ENCODE results near the gene RBMS3. TPM values are rescaled to one million over a fixed set of nuclear protein-coding genes. Genes with fewer than 3 reads are reported as not detected.

The RBMS3 gene
- total RNA-seq, 1 experiment from 2014 or later: 7.4 TPM

DNA sequence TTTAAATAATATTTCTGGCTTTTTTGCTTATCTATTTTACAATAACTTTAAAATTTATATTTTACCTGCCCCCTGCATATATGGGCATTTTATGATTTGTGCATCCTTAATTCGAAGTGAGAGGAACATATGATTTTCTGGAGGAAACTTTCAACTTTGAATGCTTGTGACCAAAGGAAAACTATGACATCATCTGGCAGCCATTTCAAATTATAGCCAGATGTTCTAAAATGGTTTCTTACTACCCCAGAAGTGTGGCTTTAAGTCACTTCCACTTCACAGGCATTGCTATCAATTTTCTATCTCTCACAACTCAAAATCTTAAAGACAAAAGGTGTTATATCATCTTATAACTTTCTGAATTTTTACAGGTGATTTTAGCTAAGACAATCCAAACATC lies 508.8 kb downstream of the RBMS3 start:
- Mint-ChIP-seq H3K36me3 (ENCODE audit: insufficient read depth, unreplicated experiment) (peaks cover 4% of the 10 kb centered on the region), H3K9me3 (ENCODE audit: unreplicated experiment) (no peaks in the 10 kb centered on the region), H3K27ac (ENCODE audit: unreplicated experiment) (no peak overlapping the region), H3K4me1 (ENCODE audit: low read depth, unreplicated experiment) (no peaks in the 10 kb centered on the region), H3K27me3 (ENCODE audit: insufficient read depth, unreplicated experiment) (no peaks in the 10 kb centered on the region), H3K4me3 (ENCODE audit: unreplicated experiment) (no peak overlapping the region)
- H3K36me3 ChIP-seq (ENCODE audit: control insufficient read depth, insufficient read depth, low read length): no peaks in the 10 kb centered on the region
- no peak for DNase-seq
- CTCF ChIA-PET: no interaction called here
- no peak for TF ChIP-seq CTCF (IDR thresholded peaks at IDR 0.05; ENCODE audit: insufficient read depth in 1 of 2, low read depth in 1 of 2, low read length in 1 of 2, severe bottlenecking in 1 of 2, unreplicated experiment in 1 of 2)
- H3K4me1 ChIP-seq: no peaks in the 10 kb centered on the region
- no TSS peak for BruUV-seq (replicated peaks)
- intact Hi-C loops (cut with micrococcal nuclease; ENCODE audit: unreplicated experiment): no loop called here
- peaks cover 3% of the 10 kb centered on the region; the same call in 1 of the 2 replicates for H3K9me3 ChIP-seq
- POLR2A ChIA-PET: no interaction called here
- H3K4me3 ChIP-seq (ENCODE audit: low read depth, low read length): no peak overlapping the region
- no peaks in the 10 kb centered on the region for H3K27me3 ChIP-seq (replicated peaks; ENCODE audit: control insufficient read depth, insufficient read depth, low read length)

- Mint-ChIP-seq H3K27ac (ENCODE audit: unreplicated experiment) (no peak overlapping the region), H3K4me1 (ENCODE audit: low read depth, unreplicated experiment) (peaks cover 3% of the 10 kb centered on the region), H3K36me3 (ENCODE audit: insufficient read depth, unreplicated experiment) (no peaks in the 10 kb centered on the region), H3K4me3 (ENCODE audit: unreplicated experiment) (no peak overlapping the region), H3K9me3 (ENCODE audit: unreplicated experiment) (no peaks in the 10 kb centered on the region), H3K27me3 (ENCODE audit: insufficient read depth, unreplicated experiment) (no peaks in the 10 kb centered on the region)
- ChIA-PET POLR2A (no interaction called here), CTCF (no interaction called here)
- Histone ChIP-seq H3K9me3 (no peaks in the 10 kb centered on the region), H3K4me1 (peaks cover 1% of the 10 kb centered on the region), H3K36me3 (ENCODE audit: control insufficient read depth, insufficient read depth, low read length) (no peaks in the 10 kb centered on the region), H3K4me3 (ENCODE audit: low read depth, low read length) (no peak overlapping the region), H3K27me3 (replicated peaks; ENCODE audit: control insufficient read depth, insufficient read depth, low read length) (no peaks in the 10 kb centered on the region)
- TF ChIP-seq CTCF (IDR thresholded peaks at IDR 0.05; ENCODE audit: insufficient read depth in 1 of 2, low read depth in 1 of 2, low read length in 1 of 2, severe bottlenecking in 1 of 2, unreplicated experiment in 1 of 2): no peak
- no peak for DNase-seq
- intact Hi-C loops (cut with micrococcal nuclease; ENCODE audit: unreplicated experiment): no loop called here
- no TSS peak for BruUV-seq (replicated peaks)
Measured at GRCh38 chr3:29796808-29797207, 515.9 kb downstream of the RBMS3 start.

DNA sequence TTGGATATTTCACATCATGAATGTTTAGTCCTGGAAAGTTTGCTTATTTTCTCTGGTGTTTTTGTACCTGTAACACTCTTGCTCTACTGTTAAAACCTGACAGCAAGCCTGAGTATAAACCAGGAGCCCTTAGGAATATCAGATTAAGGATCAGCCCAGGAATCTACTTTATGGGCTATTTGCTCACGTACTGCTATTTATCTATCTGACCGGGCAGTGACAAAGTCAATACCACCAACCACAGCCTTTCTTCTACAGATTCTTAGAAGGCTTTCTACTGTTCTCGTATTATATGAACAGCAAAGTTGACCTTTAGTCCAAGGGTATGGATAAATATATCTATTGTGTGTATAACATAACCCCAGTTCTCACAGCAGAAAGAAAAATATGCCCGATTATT lies 521.2 kb downstream of the RBMS3 start:
- peaks cover 9% of the 10 kb centered on the region for H3K4me1 ChIP-seq
- H3K36me3 Mint-ChIP-seq (ENCODE audit: insufficient read depth, unreplicated experiment): no peaks in the 10 kb centered on the region
- peaks cover 14% of the 10 kb centered on the region for H3K4me1 Mint-ChIP-seq (ENCODE audit: low read depth, unreplicated experiment)
- H3K27me3 Mint-ChIP-seq (ENCODE audit: insufficient read depth, unreplicated experiment): no peaks in the 10 kb centered on the region
- no peak overlapping the region for H3K4me3 Mint-ChIP-seq (ENCODE audit: unreplicated experiment)
- H3K27ac Mint-ChIP-seq (ENCODE audit: unreplicated experiment): peak overlapping the region; percentile 22
- peak in 1 of 2 experiments; percentile 23 for DNase-seq
- no peaks in the 10 kb centered on the region for H3K9me3 ChIP-seq
- POLR2A ChIA-PET: no interaction called here
- intact Hi-C loops (cut with micrococcal nuclease; ENCODE audit: unreplicated experiment): no loop called here
- TF ChIP-seq CTCF (IDR thresholded peaks at IDR 0.05; ENCODE audit: insufficient read depth in 1 of 2, low read depth in 1 of 2, low read length in 1 of 2, severe bottlenecking in 1 of 2, unreplicated experiment in 1 of 2): no peak
- BruUV-seq (replicated peaks): no TSS peak
- CTCF ChIA-PET: no interaction called here
- H3K36me3 ChIP-seq (ENCODE audit: control insufficient read depth, insufficient read depth, low read length): no peaks in the 10 kb centered on the region
- no peaks in the 10 kb centered on the region for H3K27me3 ChIP-seq (replicated peaks; ENCODE audit: control insufficient read depth, insufficient read depth, low read length)
- H3K9me3 Mint-ChIP-seq (ENCODE audit: unreplicated experiment): no peaks in the 10 kb centered on the region
- H3K4me3 ChIP-seq (ENCODE audit: low read depth, low read length): no peak overlapping the region

Measured in Caco-2 (cell line).